B cell (primary cell): Measurements from ENCODE around the gene VPS33B. TPM values are rescaled to one million over a fixed set of nuclear protein-coding genes. Genes with fewer than 3 reads are reported as not detected.
A peak's percentile ranks its signal among the peaks of the same experiment; 100 is the strongest.

ENCODE experiments used
- ATAC-seq: fragments of 200-7000 bp; cut with Tn5 transposase; one replicate; pipeline ENCODE4 v1.10.0; 2021; ENCODE audit warnings: low read depth, mild to moderate bottlenecking, moderate number of reproducible peaks, moderate library complexity
- CTCF ChIA-PET: fragments of 350-600 bp; sonication (Branson Sonifier 250); formaldehyde crosslinking; loops from one replicate; lab custom pipeline; 2021; ENCODE audit warnings: antibody characterized with exemption, inconsistent platforms; lab: Charles Lee
- POLR2A ChIA-PET: fragments of 350-600 bp; sonication (Branson Sonifier 250); formaldehyde crosslinking; loops from one replicate; lab custom pipeline; 2021; ENCODE audit warnings: antibody characterized with exemption; lab: Charles Lee
- DNase-seq: peaks from one replicate; pipeline ENCODE4 v3.0.0; 2013
- H2AFZ ChIP-seq: 2 replicates; pipeline ENCODE4 v1.6.1; 2012; ENCODE audit warnings: mild to moderate bottlenecking, low read depth, low read length; ENCODE audit not compliant: insufficient read depth, poor library complexity, severe bottlenecking
- H3K27ac ChIP-seq, 2 donors: 1 replicate in 1 of 2; 2 replicates in 1 of 2; pipeline ENCODE4 v1.5.1; 2012 to 2013; ENCODE audit warnings: low read length in 2 of 2, mild to moderate bottlenecking in 2 of 2, moderate library complexity in 1 of 2
- H3K27me3 ChIP-seq, 4 experiments: fragments of 200-600 bp in 1 of 4; sonication (generic) in 1 of 4; replicated peaks in 1 of 4; 1 replicate in 2 of 4; 2 replicates in 2 of 4; pipeline versions ENCODE4 v1.6.1 to v1.7.0; 2013 to 2016; ENCODE audit warnings: low read length in 3 of 4, mild to moderate bottlenecking in 2 of 4, mixed read lengths in 1 of 4, moderate library complexity in 1 of 4; ENCODE audit not compliant: insufficient read depth in 4 of 4, control insufficient read depth in 3 of 4; ENCODE audit errors: control extremely low read depth in 1 of 4
- H3K36me3 ChIP-seq, 2 experiments: replicated peaks in 1 of 2; 1 replicate in 1 of 2; 2 replicates in 1 of 2; pipeline versions ENCODE4 v1.6.1 to v1.7.1; 2013; ENCODE audit warnings: low read length in 1 of 2; ENCODE audit not compliant: insufficient read depth in 2 of 2, control insufficient read depth in 1 of 2; ENCODE audit errors: control extremely low read depth in 1 of 2, extremely low read depth in 1 of 2
- H3K4me1 ChIP-seq, 2 donors: fragments of 200-600 bp in 1 of 2; sonication (generic) in 1 of 2; 1 replicate in 1 of 2; 2 replicates in 1 of 2; pipeline versions ENCODE4 v1.5.1 to v1.6.1; 2013 to 2017; ENCODE audit warnings: low read length in 2 of 2; ENCODE audit not compliant: control insufficient read depth in 2 of 2, insufficient read depth in 2 of 2
- H3K4me2 ChIP-seq: replicated peaks from 2 replicates; pipeline ENCODE3; 2012; ENCODE audit warnings: mild to moderate bottlenecking, low read depth, low read length; ENCODE audit not compliant: poor library complexity, severe bottlenecking
- H3K4me3 ChIP-seq, 5 experiments: fragments of 200-600 bp in 1 of 5; sonication (generic) in 1 of 5; 1 replicate in 3 of 5; 2 replicates in 2 of 5; pipeline versions ENCODE4 v1.5.1 to v1.7.0; 2011 to 2016; ENCODE audit warnings: low read length in 4 of 5, mild to moderate bottlenecking in 4 of 5, low read depth in 2 of 5, control low read depth in 1 of 5, moderate library complexity in 1 of 5; ENCODE audit not compliant: insufficient read depth in 1 of 5; ENCODE audit errors: control extremely low read depth in 1 of 5, extremely low read depth in 1 of 5
- H3K79me2 ChIP-seq: fragments of 200-600 bp; sonication (generic); one replicate; pipeline ENCODE4 v1.6.0; 2016; ENCODE audit warnings: low read length; ENCODE audit not compliant: control insufficient read depth, insufficient read depth
- H3K9ac ChIP-seq: fragments of 200-600 bp; sonication (generic); 2 replicates; pipeline ENCODE4 v1.6.1; 2017; ENCODE audit warnings: mild to moderate bottlenecking, low read length, moderate library complexity
- H3K9me3 ChIP-seq, 3 donors: one replicate each; pipeline versions ENCODE4 v1.6.1 to v1.7.1; 2013; ENCODE audit warnings: low read length in 2 of 3; ENCODE audit not compliant: control insufficient read depth in 2 of 3, insufficient read depth in 1 of 3; ENCODE audit errors: control extremely low read depth in 1 of 3
- H4K20me1 ChIP-seq: 2 replicates; pipeline ENCODE4 v1.6.0; 2012; ENCODE audit warnings: mild to moderate bottlenecking, low read length; ENCODE audit not compliant: insufficient read depth, control insufficient read depth, poor library complexity, severe bottlenecking
- H3K27ac Mint-ChIP-seq: one replicate; pipeline ENCODE4 v1.8.0; 2021; ENCODE audit warnings: mixed read lengths
- H3K27me3 Mint-ChIP-seq: one replicate; pipeline ENCODE4 v1.8.0; 2021; ENCODE audit warnings: mixed read lengths
- H3K4me1 Mint-ChIP-seq: one replicate; pipeline ENCODE4 v1.8.0; 2021; ENCODE audit warnings: mixed read lengths
- H3K4me3 Mint-ChIP-seq: one replicate; pipeline ENCODE4 v1.8.0; 2021; ENCODE audit warnings: mixed read lengths
- H3K9me3 Mint-ChIP-seq: one replicate; pipeline ENCODE4 v1.8.0; 2022; ENCODE audit warnings: mixed read lengths; ENCODE audit not compliant: insufficient read depth
- CTCF ChIP-seq: fragments of 200-600 bp; IDR thresholded peaks from one replicate; pipeline ENCODE4 v1.8.0; 2022; ENCODE audit warnings: antibody characterized with exemption, mild to moderate bottlenecking
- EZH2 ChIP-seq: IDR thresholded peaks from 2 replicates; pipeline ENCODE4 v1.6.1; 2012; ENCODE audit warnings: borderline replicate concordance, low read depth, mild to moderate bottlenecking, moderate library complexity, low read length; ENCODE audit not compliant: insufficient read depth, poor library complexity, severe bottlenecking
- WGBS: methylation state at CpG from one replicate; pipeline ENCODE4 v1.1.5; 2013; ENCODE audit warnings: missing lambda C conversion rate; ENCODE audit not compliant: insufficient coverage; 5-methylcytosine and 5-hydroxymethylcytosine counted together
- intact Hi-C: fragments of 100-400 bp; cut with micrococcal nuclease; formaldehyde crosslinking; loops from one replicate; pipeline ENCODE4 v1.10.0; 2022
- polyA plus RNA-seq: library from polyadenylated mRNA; depleted of rRNA; stranded (reverse); fragments of >200 nt; gene quantifications from 2 replicates; pipeline ENCODE4 v1.2.3, GENCODE V29; 2012
- total RNA-seq, 2 donors: library from RNA; stranded (reverse); fragments of 120-200 nt in 1 of 2; gene quantifications; 1 replicate in 1 of 2; 2 replicates in 1 of 2; pipeline versions ENCODE4 v1.2.3 to v1.2.4, GENCODE V29; 2013 to 2022

VPS33B gene
- total and polyA plus RNA-seq, 2 donors (not counting 1 experiment from before 2014, with no cell fraction given) = 17.4 to 30.0 TPM

- CTCF ChIA-PET = interaction anchor here (0.5 to 8.7 kb wide), 30 partner anchors 8 to 580 kb away, joined by 3 to 118 read pairs (median 5); partner anchors contain the start of genes HDDC3, MAN2A2, UNC45A and VPS33B
- Mint-ChIP-seq H3K4me1 (peaks cover 21% of the 10 kb centered on the region), H3K27me3 (no peaks in the 10 kb centered on the region), H3K9me3 (no peaks in the 10 kb centered on the region), H3K27ac (peak overlapping the region; percentile 65), H3K4me3 (peak overlapping the region; percentile 90)
- intact Hi-C loops = loop anchor here (1.0 to 5.0 kb wide), 4 partner anchors 66 to 314 kb away; partner anchors contain the start of gene VPS33B
- H3K27ac ChIP-seq = no peak overlapping the region
- H3K4me1 ChIP-seq = peaks cover 16 to 24% of the 10 kb centered on the region in 2 donors
- WGBS = 17% methylated on average over 56 of the region's 56 CpGs
- H3K9ac ChIP-seq = peak overlapping the region; percentile 44
- peak overlapping the region in 4 of 5 experiments; percentile 31 to 53 (median 46) for H3K4me3 ChIP-seq
- peaks cover 12% of the 10 kb centered on the region for H4K20me1 ChIP-seq
- POLR2A ChIA-PET = interaction anchor here (0.6 to 1.6 kb wide), 2 partner anchors 15 to 19 kb away, joined by 3 to 9 read pairs; no protein-coding TSS in a partner anchor
- DNase-seq (peak; percentile 82), ATAC-seq (peak; percentile 18)
- no peaks in the 10 kb centered on the region for H3K27me3 ChIP-seq
- peaks cover 0 to 25% of the 10 kb centered on the region in 2 experiments for H3K36me3 ChIP-seq
- peak overlapping the region; percentile 89 for H3K4me2 ChIP-seq
- peaks cover 13% of the 10 kb centered on the region for H3K79me2 ChIP-seq
- H2AFZ ChIP-seq = peak overlapping the region; percentile 56
- no peaks in the 10 kb centered on the region for H3K9me3 ChIP-seq
- TF ChIP-seq CTCF (peak; percentile 94), EZH2 (no peak)
Observed at GRCh38 chr15:90956274-90957030, 65.9 kb downstream of the VPS33B start.
